MM.1S (cell line): Measurements from ENCODE around the gene AGR2.

ENCODE experiments used
- CTCF ChIP-seq: fragments of 300-600 bp; sonication (generic); IDR thresholded peaks from 2 replicates; pipeline ENCODE4 v1.5.1; 2016; ENCODE audit warnings: antibody characterized with exemption, low read length, mixed read lengths
- EZH2 ChIP-seq: fragments of 300-600 bp; sonication (generic); optimal IDR thresholded peaks from 2 replicates; pipeline ENCODE3; 2017; ENCODE audit warnings: low read depth, mild to moderate bottlenecking, antibody characterized with exemption, low read length, mixed read lengths

GRCh38 chr7:16778476-16778875, 26.3 kb downstream of the AGR2 start:
- TF ChIP-seq EZH2 (no peak), CTCF (no peak)
